NCI-H2196 treated with DMSO at 0.1 percent for 48 hours (cell line): ENCODE measurements around the gene GNA14.
A peak's percentile ranks its signal among the peaks of the same experiment; 100 is the strongest.
"Not testable (repeated sequence)": the region's sequence is repeated elsewhere in the genome, so short reads cannot be mapped to it uniquely, and the experiment has no call there.

Experiments used
- DNase-seq: peaks from one replicate; lab custom pipeline; 2025; ENCODE audit not compliant: unreplicated experiment; lab: John Stamatoyannopoulos, UW

GNA14 gene

DNA sequence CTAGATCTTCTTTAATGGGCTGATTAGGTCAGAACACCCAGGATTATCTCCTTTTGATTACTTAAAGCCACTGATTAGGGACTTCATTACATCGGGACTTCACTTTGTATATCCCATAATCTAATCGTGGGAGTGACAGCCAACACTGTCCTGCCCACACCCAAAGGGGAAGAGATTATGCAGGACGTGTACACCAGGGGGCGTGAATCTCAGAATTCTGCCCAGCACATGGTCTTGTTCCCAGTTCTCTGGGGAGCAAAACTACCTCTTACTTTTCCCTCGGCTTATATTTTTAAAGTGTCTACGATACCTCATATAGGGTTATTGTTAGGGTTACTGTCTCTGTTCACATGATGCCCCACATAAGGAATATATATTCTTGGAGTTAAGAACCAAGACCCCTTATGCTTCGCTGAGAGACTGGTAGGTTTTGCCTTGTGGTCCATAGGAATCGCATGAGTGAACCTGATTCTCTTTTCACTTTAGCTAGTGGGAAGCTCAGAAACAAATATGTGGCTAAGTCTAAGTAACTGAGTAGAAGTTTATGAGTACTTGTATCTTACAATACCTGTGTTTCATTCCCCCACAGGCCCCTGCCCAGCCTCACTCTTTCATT, 192.7 kb downstream of the GNA14 start:
- no peak for DNase-seq

DNA sequence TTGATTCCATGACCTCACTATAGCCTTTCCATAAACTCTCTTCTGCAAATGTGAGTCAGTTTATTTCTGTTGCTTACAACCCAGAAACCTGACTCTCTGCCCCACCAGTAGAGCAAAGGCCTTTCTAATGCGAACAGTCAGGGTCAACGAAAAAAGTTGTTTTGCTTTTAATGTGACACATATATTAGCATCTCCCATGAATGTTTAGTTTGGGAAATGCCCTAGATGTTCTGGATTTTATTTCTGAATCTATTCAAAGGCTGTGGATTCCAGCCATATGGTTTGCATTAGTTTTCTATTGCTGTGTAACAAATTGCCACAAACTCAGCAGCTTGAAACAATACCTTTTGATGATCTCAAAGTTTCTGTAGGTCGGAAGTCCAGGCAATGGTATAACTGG, 193.5 kb downstream of the GNA14 start:
- DNase-seq = no peak

DNA sequence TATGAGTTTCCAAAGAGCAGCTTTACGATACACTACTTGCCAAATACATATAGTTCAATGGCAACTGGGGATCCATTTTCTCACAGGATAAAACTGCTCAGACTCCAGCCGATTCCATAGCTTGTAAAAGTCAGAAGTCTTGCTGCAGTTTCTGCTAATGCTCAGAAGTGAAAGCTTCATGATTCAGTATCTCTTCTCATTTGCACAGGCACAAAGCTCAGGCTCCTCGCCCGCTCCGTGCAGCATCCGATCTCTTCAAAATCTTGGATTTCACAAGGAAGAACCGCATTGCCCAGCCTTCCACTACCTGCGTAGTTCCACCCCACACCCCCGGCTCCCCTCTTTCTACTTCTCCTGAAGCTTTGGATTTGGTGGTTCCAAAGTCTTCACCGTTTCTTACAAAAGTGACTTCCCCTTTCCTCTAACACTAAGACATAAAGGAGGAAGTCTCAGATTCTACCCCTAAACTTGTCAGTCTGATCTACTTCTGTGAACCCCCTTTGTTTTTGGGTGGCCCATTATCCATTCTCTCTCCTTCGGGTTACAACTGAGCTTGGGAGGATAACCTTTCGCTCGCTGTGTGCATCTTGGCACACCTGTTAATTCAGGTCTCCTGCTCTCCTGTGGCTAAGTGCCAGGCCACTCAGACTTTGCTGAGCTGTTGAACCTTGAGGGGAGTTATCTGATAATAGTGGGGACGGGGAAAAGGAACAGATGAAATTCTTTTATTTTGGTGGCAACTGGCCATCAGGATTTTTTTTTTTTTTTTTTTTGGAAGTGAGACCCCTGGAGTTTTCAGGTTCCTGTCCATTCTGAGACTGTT, 194.1 kb downstream of the GNA14 start:
- no peak for DNase-seq

DNA sequence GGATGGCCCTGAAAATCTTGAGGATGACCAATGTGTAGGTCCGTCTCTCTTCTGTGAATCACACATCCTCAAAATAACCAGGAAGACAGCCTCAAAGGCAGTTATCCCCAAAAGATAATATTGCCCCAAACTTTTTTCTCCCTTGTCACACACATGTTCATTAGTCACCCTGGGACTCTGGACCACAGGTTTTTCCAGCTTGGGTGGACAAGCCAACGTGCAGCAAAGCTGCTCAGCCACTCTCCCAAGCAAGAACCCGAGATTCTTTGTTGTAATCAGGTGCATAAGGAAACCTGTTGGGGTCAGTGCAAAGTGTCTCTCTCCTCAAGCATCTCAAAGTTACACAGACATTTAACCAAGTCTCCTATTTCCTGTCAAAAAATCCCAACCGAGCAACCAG, 196.6 kb downstream of the GNA14 start:
- DNase-seq = no peak

DNA sequence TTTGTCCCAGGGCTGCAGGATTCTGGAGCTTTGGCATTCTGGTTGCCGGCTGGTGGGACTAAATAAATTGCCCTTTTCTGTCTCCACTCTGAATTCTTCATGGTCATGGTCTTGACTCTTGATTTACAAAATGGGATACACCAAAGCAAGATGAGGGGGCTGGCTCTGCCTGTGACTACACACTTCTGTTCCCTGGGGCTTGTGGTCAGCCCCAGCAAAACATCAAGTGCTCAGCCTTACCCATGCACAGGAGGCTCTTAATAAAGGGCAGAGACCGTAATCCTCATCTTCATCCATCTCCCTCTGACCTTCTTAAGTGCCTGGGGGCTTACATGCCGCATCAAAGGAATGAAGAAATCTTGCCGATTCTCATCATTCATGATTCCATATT, 198.0 kb downstream of the GNA14 start:
- DNase-seq = no peak

DNA sequence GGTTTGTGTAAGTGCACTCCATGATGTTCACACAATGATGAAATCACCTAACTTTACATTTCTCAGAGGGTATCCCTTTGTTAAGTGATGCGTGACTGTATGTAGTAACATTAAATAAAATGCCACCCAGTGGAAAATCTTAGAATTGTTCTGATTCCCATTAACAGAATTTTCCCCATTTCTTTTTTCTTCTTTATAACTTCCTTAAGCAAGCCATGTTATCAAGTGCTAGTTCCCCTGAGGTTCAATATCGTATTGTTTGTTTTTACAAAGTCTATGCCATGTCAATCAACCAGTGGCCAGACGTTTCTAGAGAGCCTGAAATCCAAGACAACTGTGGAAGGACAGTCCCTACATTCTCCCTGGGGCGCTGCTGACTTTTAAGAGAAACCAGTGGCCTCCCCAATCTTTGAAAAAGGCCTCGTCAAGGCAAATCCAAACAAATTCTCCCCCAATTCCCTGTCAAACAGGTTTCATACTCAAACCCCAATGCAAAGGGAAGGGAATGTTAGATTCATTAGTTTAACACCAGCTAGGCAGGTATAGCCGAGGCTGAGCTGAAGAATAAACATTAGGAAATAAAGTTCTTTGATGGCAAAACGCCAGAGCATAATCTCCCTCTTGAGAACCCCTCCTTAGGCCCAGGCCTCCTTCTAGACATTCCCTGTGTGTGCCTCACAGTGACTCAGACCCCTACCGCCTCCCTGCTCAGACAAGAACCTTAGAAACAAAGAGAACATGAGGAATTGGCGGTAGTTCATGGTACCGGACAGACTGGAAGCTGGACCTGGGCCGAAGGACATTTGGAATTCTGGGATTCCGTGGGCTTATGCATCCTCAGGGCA, 198.7 kb downstream of the GNA14 start:
- DNase-seq = no peak

DNA sequence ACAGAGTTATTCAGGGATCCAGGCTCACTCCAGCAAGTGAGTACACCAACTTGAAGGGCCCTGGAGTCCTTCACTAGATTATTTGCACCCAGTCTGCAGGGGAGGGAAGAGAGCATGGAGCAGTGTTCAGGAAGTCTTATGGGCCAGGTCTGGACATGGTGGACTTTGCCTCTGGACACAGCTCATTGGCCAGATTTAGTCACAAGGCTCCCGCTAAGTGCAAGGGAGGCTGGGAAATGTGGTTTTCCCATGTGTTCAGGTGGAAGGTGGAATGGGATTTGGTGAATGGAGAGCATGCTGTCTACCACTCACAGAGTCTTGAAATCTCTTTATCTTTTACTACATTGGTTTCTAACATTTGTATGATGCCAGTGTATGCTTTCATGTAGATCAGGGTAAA, 200.5 kb downstream of the GNA14 start:
- no peak for DNase-seq

DNA sequence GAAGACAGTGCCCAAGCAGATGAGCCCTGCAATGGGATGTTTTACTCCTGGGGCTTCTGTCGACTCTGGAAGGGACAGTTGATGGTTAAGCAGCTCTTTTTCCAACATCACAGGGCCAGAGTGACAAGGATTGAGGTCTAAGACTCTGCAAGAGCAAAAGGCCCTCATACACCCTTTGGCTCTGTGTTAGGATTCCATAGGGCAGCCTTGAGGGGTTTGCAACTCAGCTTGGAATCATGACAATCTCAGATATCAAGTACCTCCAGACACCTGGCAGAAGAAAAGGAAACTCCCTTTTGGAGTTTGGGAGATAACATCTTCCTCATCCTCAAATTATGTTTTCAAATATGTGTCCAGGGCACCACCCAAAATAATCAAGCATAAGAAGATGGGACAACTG, 205.7 kb downstream of the GNA14 start:
- DNase-seq = no peak

DNA sequence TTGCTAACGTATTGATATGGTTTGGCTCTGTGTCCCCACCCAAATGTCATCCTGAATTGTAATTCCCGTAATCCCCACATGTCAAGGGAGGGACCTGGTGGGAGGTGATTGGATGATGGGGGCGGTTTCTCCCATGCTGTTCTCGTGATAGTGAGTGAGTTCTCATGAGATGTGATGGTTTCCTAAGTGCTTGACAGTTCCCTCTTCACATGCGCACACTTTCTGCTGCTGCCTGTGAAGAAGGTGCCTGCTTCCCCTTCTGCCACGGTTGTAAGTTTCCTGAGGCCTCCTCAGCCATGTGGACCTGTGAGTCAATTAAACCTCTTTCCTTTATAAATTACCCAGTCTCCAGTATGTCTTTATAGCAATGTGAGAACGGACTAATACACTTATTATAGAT, 207.0 kb downstream of the GNA14 start:
- DNase-seq = not testable (repeated sequence)

DNA sequence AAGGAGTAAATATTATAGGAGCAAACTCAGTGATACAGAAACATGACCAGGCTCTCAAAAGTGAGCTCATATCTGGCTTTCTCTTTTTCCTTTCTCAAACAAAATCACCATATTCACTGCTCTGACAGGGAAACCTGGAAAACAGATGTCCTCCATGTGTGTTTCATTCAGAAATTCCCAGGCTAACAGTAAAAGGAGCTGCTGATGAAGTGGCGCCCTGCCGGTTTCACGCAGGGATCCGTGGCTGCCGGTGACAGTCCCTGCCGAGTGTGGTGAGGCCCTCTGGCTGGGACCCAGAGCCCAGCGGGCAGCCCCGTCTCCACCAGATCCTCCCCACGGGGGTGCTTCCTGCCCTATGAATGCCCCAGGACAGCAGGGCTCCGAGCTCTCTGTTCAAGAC, 208.1 kb downstream of the GNA14 start:
- DNase-seq = peak; percentile 12

DNA sequence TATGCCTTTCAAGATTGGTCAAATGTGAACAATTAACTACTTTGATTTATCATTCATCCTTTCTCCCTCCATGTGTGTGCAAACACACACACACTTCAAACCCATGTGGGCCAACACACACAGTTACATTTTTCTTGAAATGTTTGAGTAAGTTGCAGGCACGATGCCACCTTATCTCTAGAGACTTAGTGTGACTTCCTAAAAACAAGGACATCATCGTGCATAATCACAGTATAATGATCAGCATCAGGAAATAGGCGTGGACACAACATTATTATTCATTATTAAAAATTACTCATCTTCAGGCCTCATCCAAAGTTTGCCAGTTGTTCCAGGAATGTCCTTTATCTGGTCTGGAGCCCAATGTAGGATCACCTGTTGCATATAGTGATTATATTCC, 209.5 kb downstream of the GNA14 start:
- DNase-seq = no peak

DNA sequence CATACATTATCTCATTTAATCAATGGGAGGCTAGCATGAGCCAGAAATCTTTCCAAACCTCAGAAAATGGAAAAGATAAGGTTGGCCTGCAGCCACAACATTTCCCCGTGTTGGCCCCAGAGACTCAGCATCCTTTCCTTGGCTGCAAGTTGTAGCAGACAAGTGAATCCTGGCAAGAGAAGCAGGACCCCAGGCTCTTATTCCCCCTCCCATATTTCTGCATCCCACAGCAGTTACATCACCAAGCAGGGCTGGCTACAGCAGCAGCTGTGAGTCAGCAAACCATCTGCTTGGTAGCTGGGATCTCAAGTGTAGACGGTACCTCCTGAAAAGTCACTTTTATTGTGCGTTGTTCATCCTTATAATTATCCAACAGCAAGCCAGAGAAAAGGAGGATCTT, 212.4 kb downstream of the GNA14 start:
- DNase-seq = no peak

DNA sequence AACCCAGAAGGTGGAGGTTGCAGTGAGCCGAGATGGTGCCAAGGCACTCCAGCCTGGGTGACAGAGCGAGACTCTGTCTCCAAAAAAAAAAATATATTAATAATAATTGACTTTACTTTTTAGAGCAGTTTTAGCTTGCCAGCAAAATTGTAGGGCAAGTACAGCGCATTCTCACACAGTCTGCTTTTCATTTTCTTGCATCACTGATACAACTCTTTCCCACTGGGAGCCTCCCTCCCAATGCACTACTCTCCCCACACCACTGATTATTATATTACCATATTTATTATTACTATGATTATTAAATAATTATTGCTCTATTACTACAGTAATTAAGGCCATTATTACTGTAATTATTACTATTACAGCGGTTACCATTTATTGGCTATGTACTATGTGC, 212.8 kb downstream of the GNA14 start:
- DNase-seq = no peak

DNA sequence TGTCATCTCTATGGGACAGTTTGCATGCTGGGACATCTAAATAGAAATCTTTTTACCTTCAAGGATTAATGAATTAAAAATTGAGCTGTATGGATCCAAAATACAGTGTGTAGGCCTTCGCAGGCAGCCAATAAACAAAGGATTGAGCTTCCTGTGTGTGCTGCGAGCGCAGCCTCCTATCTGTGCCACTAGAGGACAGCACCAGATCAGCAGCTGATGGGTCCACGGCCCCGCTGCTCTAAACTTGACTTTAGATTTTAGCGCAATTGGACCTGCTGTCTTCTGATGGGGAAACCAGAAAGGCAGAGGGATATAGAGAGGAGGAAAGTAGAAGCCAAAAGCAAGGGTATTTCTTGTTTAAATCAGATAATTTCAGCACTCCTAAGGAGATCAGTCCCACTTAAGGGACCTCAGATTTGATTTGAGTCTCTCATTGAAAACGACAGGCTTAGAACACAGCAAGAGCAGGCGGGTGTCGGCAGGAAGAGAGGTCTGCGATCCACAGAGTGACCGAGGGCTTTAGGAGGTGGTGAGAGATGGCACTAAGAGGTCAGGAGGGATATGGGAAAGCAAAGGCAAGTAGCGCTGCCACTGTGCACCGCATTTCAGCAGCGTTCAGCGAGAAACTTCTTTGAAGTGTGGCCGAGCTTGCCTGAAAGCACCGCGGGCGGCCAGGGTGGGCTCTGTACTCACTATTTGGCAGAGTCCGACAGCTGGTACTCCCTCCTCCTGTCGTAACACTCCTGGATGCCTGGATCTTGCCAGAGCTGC, 214.3 kb downstream of the GNA14 start:
- DNase-seq = peak; percentile 53

DNA sequence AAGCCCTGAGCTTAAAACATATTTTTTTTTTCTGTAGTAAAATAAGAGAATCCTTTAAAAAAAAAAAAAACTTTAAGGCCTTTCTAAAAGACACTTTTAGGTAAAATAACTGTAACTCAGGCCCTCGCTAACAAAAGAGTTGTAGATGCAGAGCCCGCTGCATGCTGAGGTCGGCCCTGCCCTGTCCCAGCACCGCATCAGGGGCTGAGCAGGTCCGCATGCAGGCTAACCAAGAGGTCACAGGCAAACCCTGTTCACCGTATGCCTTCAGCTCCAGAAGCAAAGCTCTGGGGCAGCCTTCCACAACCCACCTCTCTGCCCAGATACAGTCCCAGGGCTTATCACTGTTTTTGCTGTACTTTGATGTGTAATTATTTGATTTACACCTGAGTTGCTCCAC, 216.1 kb downstream of the GNA14 start:
- DNase-seq = no peak

DNA sequence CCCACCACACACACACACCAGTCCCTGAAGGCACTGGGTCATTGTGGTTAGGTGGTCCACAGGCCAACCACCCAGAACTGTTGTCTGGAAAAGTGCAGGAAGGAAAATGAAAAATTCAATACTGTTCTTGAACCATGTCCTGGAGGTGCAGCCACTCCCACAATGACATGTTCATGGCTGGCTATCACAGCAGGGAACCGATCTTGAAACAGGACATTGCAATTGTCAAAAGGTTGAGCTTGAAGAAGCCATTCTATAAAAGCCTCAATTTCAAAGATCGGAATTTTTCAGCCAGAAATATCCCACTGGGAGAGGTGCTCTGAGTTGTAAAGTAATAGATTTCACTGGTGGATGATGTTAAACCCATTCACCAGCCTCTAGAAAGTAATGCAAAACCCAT, 218.2 kb downstream of the GNA14 start:
- no peak for DNase-seq

DNA sequence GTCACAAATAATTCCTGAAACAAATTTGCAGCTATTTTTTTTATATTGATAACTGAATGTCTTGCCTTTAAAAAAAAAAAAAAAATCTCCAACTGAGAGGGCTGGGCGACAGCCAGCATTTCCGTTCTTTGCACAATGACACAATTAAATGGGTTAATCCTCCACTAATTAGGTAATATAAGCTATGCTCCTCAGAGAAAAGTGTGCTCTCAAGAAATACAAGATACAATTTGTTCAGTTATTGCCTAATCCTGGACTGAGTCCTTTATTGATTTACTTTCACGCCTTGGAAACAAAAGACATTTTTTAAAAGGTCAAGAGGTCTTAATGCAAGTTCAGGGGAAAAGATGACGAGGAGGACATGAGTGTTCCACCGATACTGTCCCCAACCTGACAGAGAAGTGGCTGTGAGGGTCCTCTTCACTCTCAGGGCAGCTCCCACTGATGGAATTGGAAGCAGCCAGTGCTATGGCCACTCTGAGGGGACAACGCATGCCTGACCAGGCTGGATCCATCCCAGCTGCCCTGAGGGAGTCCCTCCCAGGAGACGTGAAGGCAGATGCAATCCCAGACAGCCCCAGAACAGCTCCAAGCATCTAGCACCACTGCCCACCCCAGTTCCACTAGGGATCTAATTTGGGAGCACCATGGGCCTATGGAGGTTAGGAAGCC, 220.7 kb downstream of the GNA14 start:
- DNase-seq = no peak

DNA sequence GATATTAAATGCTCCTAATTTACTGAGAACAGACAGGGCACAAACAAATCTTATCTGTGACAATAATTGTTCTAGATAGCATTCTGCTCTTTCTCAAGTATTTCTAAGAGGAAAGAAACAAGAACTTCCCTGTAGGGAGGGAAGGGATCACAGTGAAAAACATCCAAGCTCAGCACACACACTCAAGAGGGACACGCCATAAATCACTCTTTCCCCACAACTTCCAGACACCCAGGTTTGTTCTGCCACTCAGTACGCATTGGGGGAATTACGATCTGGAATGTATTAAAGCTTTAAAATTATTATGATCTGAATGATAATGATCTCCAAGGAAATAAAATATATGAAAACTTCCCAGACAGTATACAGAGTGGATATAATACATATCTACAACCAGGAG, 221.4 kb downstream of the GNA14 start:
- no peak for DNase-seq

DNA sequence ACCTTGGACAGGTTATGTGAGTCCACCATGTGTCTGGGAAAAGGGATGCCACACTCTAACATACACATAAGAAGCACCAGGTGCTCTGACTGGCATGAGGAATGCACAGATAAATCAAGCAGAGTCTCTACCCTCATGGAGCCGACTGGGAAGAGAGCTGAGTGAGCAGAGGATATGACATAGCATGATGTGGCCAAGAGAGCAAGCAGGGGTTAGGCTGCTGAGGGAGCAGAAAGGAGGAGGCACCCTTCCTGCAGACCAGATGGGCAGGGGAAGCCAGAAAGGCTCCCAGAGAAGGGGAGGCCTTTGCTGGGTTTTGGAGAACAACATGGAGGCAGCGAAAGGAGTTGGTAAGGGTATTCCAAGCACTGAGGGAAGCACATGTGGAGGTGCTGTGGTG, 223.1 kb downstream of the GNA14 start:
- no peak for DNase-seq

DNA sequence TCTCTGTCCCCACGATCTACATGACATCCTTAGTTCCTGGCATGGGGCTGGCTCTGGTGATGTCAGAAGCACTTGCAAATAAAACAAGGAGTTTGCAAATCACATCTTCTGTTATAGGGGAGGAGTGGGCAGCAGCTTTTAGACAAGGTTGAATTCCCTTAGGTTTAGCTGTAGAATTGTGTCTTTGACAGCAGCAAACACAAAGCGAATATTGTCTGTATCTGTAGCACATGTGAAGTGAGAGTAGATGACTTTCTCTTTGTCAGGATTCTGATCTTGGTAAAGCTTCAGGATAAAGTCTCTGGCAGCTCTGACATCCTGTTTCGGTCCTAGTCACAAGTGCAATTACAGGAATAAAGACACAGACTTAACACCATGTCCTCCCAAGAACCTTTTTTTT, 224.3 kb downstream of the GNA14 start:
- no peak for DNase-seq

DNA sequence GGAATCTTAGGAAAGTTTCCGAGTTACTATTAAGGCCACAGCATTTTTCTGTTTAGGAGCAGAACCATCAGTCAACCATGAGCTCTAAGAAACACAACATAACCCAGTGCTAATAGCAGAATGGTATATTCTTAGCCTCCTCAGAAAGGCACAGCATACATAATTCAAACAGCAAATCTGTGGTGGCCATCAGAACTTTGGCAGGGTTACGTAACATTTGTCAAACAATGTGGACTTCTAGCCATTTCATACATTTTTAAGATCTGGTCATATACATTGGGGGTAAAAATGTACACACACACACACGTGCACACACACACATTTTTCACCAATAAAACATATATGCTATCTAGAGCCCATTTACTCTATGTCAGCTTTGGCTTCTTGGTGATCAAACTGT, 225.2 kb downstream of the GNA14 start:
- DNase-seq = no peak
